Neuronal stem cell (in vitro differentiated cells): ENCODE measurements around the gene CCM2.
A peak's percentile ranks its signal among the peaks of the same experiment; 100 is the strongest.

Experiments used
- DNase-seq: peaks from one replicate; pipeline ENCODE4 v3.0.0-alpha.2; 2013; ENCODE audit warnings: low spot score
- H2AFZ ChIP-seq: one replicate; pipeline ENCODE4 v1.6.1; 2013; ENCODE audit warnings: mild to moderate bottlenecking, low read length, inconsistent platforms
- H2AK5ac ChIP-seq: 2 replicates; pipeline ENCODE4 v1.6.1; 2013; ENCODE audit warnings: low read depth, mild to moderate bottlenecking, inconsistent platforms, low read length, moderate library complexity, mixed read lengths
- H2BK120ac ChIP-seq: 2 replicates; pipeline ENCODE4 v1.6.1; 2013; ENCODE audit warnings: low read depth, mild to moderate bottlenecking, inconsistent platforms, low read length, moderate library complexity, mixed read lengths
- H2BK12ac ChIP-seq: one replicate; pipeline ENCODE4 v1.6.1; 2013; ENCODE audit warnings: low read length, inconsistent platforms
- H2BK15ac ChIP-seq: 2 replicates; pipeline ENCODE4 v1.6.1; 2013; ENCODE audit warnings: mild to moderate bottlenecking, low read length, inconsistent platforms, mixed read lengths
- H2BK5ac ChIP-seq: one replicate; pipeline ENCODE4 v1.6.1; 2013; ENCODE audit warnings: inconsistent platforms, mild to moderate bottlenecking, low read length, moderate library complexity
- H3K14ac ChIP-seq: one replicate; pipeline ENCODE4 v1.6.1; 2013; ENCODE audit warnings: low read length, inconsistent platforms
- H3K18ac ChIP-seq: 2 replicates; pipeline ENCODE4 v1.6.1; 2013; ENCODE audit warnings: low read length, inconsistent platforms
- H3K23ac ChIP-seq: 2 replicates; pipeline ENCODE4 v1.6.1; 2013; ENCODE audit warnings: low read depth, mild to moderate bottlenecking, mixed read lengths, low read length, inconsistent platforms; ENCODE audit not compliant: poor library complexity
- H3K27ac ChIP-seq: replicated peaks from 3 replicates; pipeline ENCODE4 v1.5.1; 2013; ENCODE audit warnings: low read length, inconsistent platforms
- H3K27me3 ChIP-seq, 3 experiments: 2 replicates each; pipeline ENCODE4 v1.6.1; 2013; ENCODE audit warnings: low read length in 3 of 3, mild to moderate bottlenecking in 2 of 3, inconsistent platforms in 1 of 3, low read depth in 1 of 3, mixed read lengths in 1 of 3, moderate library complexity in 1 of 3; ENCODE audit not compliant: control insufficient read depth in 3 of 3, insufficient read depth in 3 of 3
- H3K36me3 ChIP-seq, 2 donors: replicated peaks in 1 of 2; 2 replicates each; pipeline ENCODE4 v1.6.1; 2013; ENCODE audit warnings: low read length in 2 of 2; ENCODE audit not compliant: control insufficient read depth in 2 of 2, insufficient read depth in 2 of 2
- H3K4ac ChIP-seq: 2 replicates; pipeline ENCODE4 v1.6.1; 2013; ENCODE audit warnings: inconsistent platforms, mild to moderate bottlenecking, low read length, moderate library complexity
- H3K4me1 ChIP-seq, 2 donors: 1 replicate in 1 of 2; 2 replicates in 1 of 2; pipeline ENCODE4 v1.6.1; 2013; ENCODE audit warnings: low read length in 2 of 2, low read depth in 1 of 2; ENCODE audit not compliant: control insufficient read depth in 2 of 2, insufficient read depth in 1 of 2
- H3K4me2 ChIP-seq: one replicate; pipeline ENCODE4 v1.6.1; 2013; ENCODE audit warnings: mild to moderate bottlenecking, low read length, inconsistent platforms; ENCODE audit not compliant: insufficient read depth, poor library complexity, severe bottlenecking
- H3K4me3 ChIP-seq, 2 donors: 2 replicates each; pipeline ENCODE4 v1.5.1; 2013; ENCODE audit warnings: low read length in 2 of 2, mild to moderate bottlenecking in 2 of 2, inconsistent platforms in 1 of 2, moderate library complexity in 1 of 2
- H3K79me1 ChIP-seq: one replicate; pipeline ENCODE4 v1.6.1; 2013; ENCODE audit warnings: low read depth, mild to moderate bottlenecking, inconsistent platforms, low read length, moderate library complexity
- H3K9ac ChIP-seq: one replicate; pipeline ENCODE4 v1.6.1; 2013; ENCODE audit warnings: mild to moderate bottlenecking, low read depth, low read length, inconsistent platforms; ENCODE audit not compliant: poor library complexity
- H3K9me3 ChIP-seq, 2 donors: replicated peaks in 1 of 2; 2 replicates each; pipeline versions ENCODE3 to v1.6.1; 2013; ENCODE audit warnings: low read length in 2 of 2, mild to moderate bottlenecking in 2 of 2, inconsistent platforms in 1 of 2, low read depth in 1 of 2, mixed read lengths in 1 of 2, moderate library complexity in 1 of 2; ENCODE audit not compliant: control insufficient read depth in 2 of 2, insufficient read depth in 1 of 2
- H4K8ac ChIP-seq: one replicate; pipeline ENCODE4 v1.6.1; 2013; ENCODE audit warnings: low read depth, mild to moderate bottlenecking, inconsistent platforms, low read length, moderate library complexity
- H4K91ac ChIP-seq: one replicate; pipeline ENCODE4 v1.6.1; 2013; ENCODE audit warnings: low read length, low read depth, mild to moderate bottlenecking, inconsistent platforms; ENCODE audit not compliant: poor library complexity
- WGBS, 2 donors: extraction: QIAGEN DNeasy Blood & Tissue Kit; methylation state at CpG; one replicate each; pipeline ENCODE4 v1.1.7; 2013; ENCODE audit warnings: missing lambda C conversion rate in 2 of 2, mixed read lengths in 1 of 2; ENCODE audit not compliant: insufficient read length in 2 of 2, insufficient replicate concordance in 1 of 2; ENCODE audit errors: extremely low coverage in 2 of 2; 5-methylcytosine and 5-hydroxymethylcytosine counted together

CCM2 gene

DNA sequence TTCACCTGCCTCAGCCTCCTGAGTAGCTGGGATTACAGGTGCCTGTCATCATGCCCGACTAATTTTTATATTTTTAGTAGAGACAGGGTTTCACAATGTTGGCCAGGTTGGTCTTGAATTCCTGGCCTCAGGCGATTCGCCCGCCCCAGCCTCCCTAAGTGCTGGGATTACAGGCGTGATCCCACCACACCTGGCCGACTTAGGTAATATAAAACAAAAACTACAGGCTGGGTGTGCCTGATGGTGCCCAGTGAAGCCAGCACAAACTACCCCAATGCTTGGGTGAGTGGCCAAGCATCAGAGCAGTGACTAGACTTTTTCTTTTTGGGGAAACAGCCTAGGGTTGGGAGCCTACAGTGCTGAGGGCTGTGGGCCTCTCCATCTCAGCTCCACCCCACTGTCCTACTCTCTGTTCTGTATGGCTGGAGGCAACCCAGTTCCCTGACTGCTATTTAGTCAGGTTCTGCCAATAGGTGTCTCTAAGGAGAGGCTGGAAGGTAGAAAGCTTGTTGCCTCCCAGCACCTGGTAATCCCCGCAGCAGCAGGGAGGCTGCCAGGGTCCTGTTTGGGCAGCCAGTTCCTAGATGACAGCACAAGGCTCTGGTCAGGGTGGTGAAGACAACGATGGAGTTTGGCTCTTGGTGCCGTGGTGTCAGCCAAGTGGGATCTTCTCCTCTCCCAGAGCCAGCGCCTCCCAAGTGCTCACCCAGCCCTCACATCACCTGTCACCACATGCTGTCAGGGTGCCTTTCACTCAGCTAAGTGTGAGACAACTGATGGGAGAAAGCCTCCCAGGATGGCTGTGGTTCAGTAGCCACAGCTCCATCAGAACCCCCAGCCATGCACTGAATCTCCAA lies 99.2 kb downstream of the CCM2 start:
- Histone ChIP-seq H2BK15ac (no peak overlapping the region), H3K18ac (no peak overlapping the region), H3K4me1 (no peaks in the 10 kb centered on the region), H3K36me3 (peaks cover 50 to 63% of the 10 kb centered on the region in 2 donors), H2AFZ (no peak overlapping the region), H4K91ac (no peak overlapping the region), H4K8ac (no peak overlapping the region), H3K27ac (no peak overlapping the region), H2BK120ac (no peak overlapping the region), H3K9me3 (no peaks in the 10 kb centered on the region), H2BK5ac (no peak overlapping the region), H3K14ac (no peak overlapping the region), H3K4me3 (no peak overlapping the region), H3K4ac (no peak overlapping the region), H3K79me1 (peaks cover 2% of the 10 kb centered on the region), H3K23ac (no peak overlapping the region), H2AK5ac (no peak overlapping the region), H3K4me2 (no peak overlapping the region), H3K9ac (no peak overlapping the region), H2BK12ac (no peak overlapping the region), H3K27me3 (no peaks in the 10 kb centered on the region)
- no peak for DNase-seq
- WGBS, 2 donors, result no CpG with 5 or more reads among the region's 10 CpGs

GRCh38 chr7:45099891-45100760 lies 100.1 kb downstream of the CCM2 start:
- H3K27ac ChIP-seq, result no peak overlapping the region
- H2AK5ac ChIP-seq, result no peak overlapping the region
- peak overlapping the region; percentile 43 for H3K23ac ChIP-seq
- H2BK15ac ChIP-seq, result no peak overlapping the region
- peaks cover 2% of the 10 kb centered on the region for H3K79me1 ChIP-seq
- H3K4me1 ChIP-seq, result no peaks in the 10 kb centered on the region
- H2BK12ac ChIP-seq, result no peak overlapping the region
- no peak overlapping the region for H3K4ac ChIP-seq
- H3K14ac ChIP-seq, result no peak overlapping the region
- no peak overlapping the region for H3K18ac ChIP-seq
- H4K8ac ChIP-seq, result no peak overlapping the region
- no peak overlapping the region for H2BK120ac ChIP-seq
- H3K36me3 ChIP-seq, result peaks cover 59 to 72% of the 10 kb centered on the region in 2 donors
- no CpG with 5 or more reads among the region's 16 CpGs for WGBS, 2 donors
- DNase-seq, result no peak
- no peaks in the 10 kb centered on the region for H3K27me3 ChIP-seq
- H2BK5ac ChIP-seq, result no peak overlapping the region
- no peak overlapping the region for H2AFZ ChIP-seq
- H3K4me2 ChIP-seq, result no peak overlapping the region
- H3K9ac ChIP-seq, result no peak overlapping the region
- H4K91ac ChIP-seq, result no peak overlapping the region
- H3K4me3 ChIP-seq, result no peak overlapping the region
- no peaks in the 10 kb centered on the region for H3K9me3 ChIP-seq

GRCh38 chr7:45100761-45101480 lies 100.9 kb downstream of the CCM2 start:
- H3K9ac ChIP-seq, result no peak overlapping the region
- H3K4me1 ChIP-seq, result no peaks in the 10 kb centered on the region
- no peak overlapping the region for H3K4me3 ChIP-seq
- no peak overlapping the region for H2BK5ac ChIP-seq
- H3K18ac ChIP-seq, result no peak overlapping the region
- H3K4me2 ChIP-seq, result no peak overlapping the region
- no peaks in the 10 kb centered on the region for H3K9me3 ChIP-seq
- no peak overlapping the region for H2AK5ac ChIP-seq
- H3K27me3 ChIP-seq, result no peaks in the 10 kb centered on the region
- peaks cover 2% of the 10 kb centered on the region for H3K79me1 ChIP-seq
- H3K4ac ChIP-seq, result no peak overlapping the region
- H2BK12ac ChIP-seq, result no peak overlapping the region
- H2BK120ac ChIP-seq, result no peak overlapping the region
- no peak overlapping the region for H2BK15ac ChIP-seq
- H2AFZ ChIP-seq, result no peak overlapping the region
- no peak overlapping the region for H4K8ac ChIP-seq
- no peak overlapping the region for H4K91ac ChIP-seq
- WGBS, 2 donors, result no CpG with 5 or more reads among the region's 13 CpGs
- no peak overlapping the region for H3K14ac ChIP-seq
- no peak overlapping the region for H3K27ac ChIP-seq
- peak overlapping the region; percentile 61 for H3K23ac ChIP-seq
- peaks cover 67 to 80% of the 10 kb centered on the region in 2 donors for H3K36me3 ChIP-seq
- no peak for DNase-seq
